Measurements from ENCODE around the gene PDLIM5. TPM values are rescaled to one million over a fixed set of nuclear protein-coding genes. Genes with fewer than 3 reads are reported as not detected.

PDLIM5 gene
- total RNA-seq, 1 donor from 2014 or later: 75.3 TPM

GRCh38 chr4:94428884-94429283 is 22.9 kb upstream of the PDLIM5 start:
- no peak for DNase-seq (ENCODE audit: low read depth)
- Histone ChIP-seq H3K36me3 (ENCODE audit: control insufficient read depth, insufficient read depth, low read length) (no peaks in the 10 kb centered on the region), H3K27me3 (ENCODE audit: control insufficient read depth, insufficient read depth, low read length) (no peaks in the 10 kb centered on the region), H3K4me3 (ENCODE audit: low read depth, low read length) (no peak overlapping the region)
- no peak for TF ChIP-seq CTCF (IDR thresholded peaks at IDR 0.05; ENCODE audit: insufficient read depth, low read length, poor library complexity, severe bottlenecking)

- TF ChIP-seq CTCF (IDR thresholded peaks at IDR 0.05; ENCODE audit: insufficient read depth, low read length, poor library complexity, severe bottlenecking): no peak
- no peak overlapping the region for H3K4me3 ChIP-seq (ENCODE audit: low read depth, low read length)
- no peak for DNase-seq (ENCODE audit: low read depth)
- H3K36me3 ChIP-seq (ENCODE audit: control insufficient read depth, insufficient read depth, low read length): no peaks in the 10 kb centered on the region
- no peaks in the 10 kb centered on the region for H3K27me3 ChIP-seq (ENCODE audit: control insufficient read depth, insufficient read depth, low read length)
Measured at GRCh38 chr4:94430406-94430805, 21.3 kb upstream of the PDLIM5 start.

- Histone ChIP-seq H3K27me3 (ENCODE audit: control insufficient read depth, insufficient read depth, low read length) (no peaks in the 10 kb centered on the region), H3K36me3 (ENCODE audit: control insufficient read depth, insufficient read depth, low read length) (no peaks in the 10 kb centered on the region), H3K4me3 (ENCODE audit: low read depth, low read length) (no peak overlapping the region)
- DNase-seq (ENCODE audit: low read depth): no peak
- TF ChIP-seq CTCF (IDR thresholded peaks at IDR 0.05; ENCODE audit: insufficient read depth, low read length, poor library complexity, severe bottlenecking): no peak
Measured at GRCh38 chr4:94431388-94431787, 20.4 kb upstream of the PDLIM5 start.

- no peak for TF ChIP-seq CTCF (IDR thresholded peaks at IDR 0.05; ENCODE audit: insufficient read depth, low read length, poor library complexity, severe bottlenecking)
- no peaks in the 10 kb centered on the region for H3K36me3 ChIP-seq (ENCODE audit: control insufficient read depth, insufficient read depth, low read length)
- H3K27me3 ChIP-seq (ENCODE audit: control insufficient read depth, insufficient read depth, low read length): no peaks in the 10 kb centered on the region
- H3K4me3 ChIP-seq (ENCODE audit: low read depth, low read length): no peak overlapping the region
- no peak for DNase-seq (ENCODE audit: low read depth)
Measured at GRCh38 chr4:94434505-94434904, 17.2 kb upstream of the PDLIM5 start.

- no peak for DNase-seq (ENCODE audit: low read depth)
- no peak for TF ChIP-seq CTCF (IDR thresholded peaks at IDR 0.05; ENCODE audit: insufficient read depth, low read length, poor library complexity, severe bottlenecking)
- Histone ChIP-seq H3K27me3 (ENCODE audit: control insufficient read depth, insufficient read depth, low read length) (no peaks in the 10 kb centered on the region), H3K36me3 (ENCODE audit: control insufficient read depth, insufficient read depth, low read length) (no peaks in the 10 kb centered on the region), H3K4me3 (ENCODE audit: low read depth, low read length) (no peak overlapping the region)
Measured at GRCh38 chr4:94435874-94436273, 15.9 kb upstream of the PDLIM5 start.

GRCh38 chr4:94436512-94436911 is 15.2 kb upstream of the PDLIM5 start:
- H3K27me3 ChIP-seq (ENCODE audit: control insufficient read depth, insufficient read depth, low read length): no peaks in the 10 kb centered on the region
- no peak overlapping the region for H3K4me3 ChIP-seq (ENCODE audit: low read depth, low read length)
- no peaks in the 10 kb centered on the region for H3K36me3 ChIP-seq (ENCODE audit: control insufficient read depth, insufficient read depth, low read length)
- TF ChIP-seq CTCF (IDR thresholded peaks at IDR 0.05; ENCODE audit: insufficient read depth, low read length, poor library complexity, severe bottlenecking): no peak
- no peak for DNase-seq (ENCODE audit: low read depth)

All from kidney epithelial cell (primary cell).